Colonic mucosa (tissue), 4 donors: ENCODE measurements around the gene CEP20. TPM values are rescaled to one million over a fixed set of nuclear protein-coding genes. Genes with fewer than 3 reads are reported as not detected.
"Not testable (repeated sequence)": the region's sequence is repeated elsewhere in the genome, so short reads cannot be mapped to it uniquely, and the experiment has no call there.

Source experiments
- DNase-seq: peaks from one replicate; pipeline ENCODE4 v3.0.0-alpha.2; 2020
- H3K27ac ChIP-seq: fragments of 200-600 bp; one replicate; pipeline ENCODE4 v1.8.0; 2021
- H3K27me3 ChIP-seq: fragments of 200-600 bp; one replicate; pipeline ENCODE4 v1.8.0; 2021
- H3K36me3 ChIP-seq: fragments of 200-600 bp; one replicate; pipeline ENCODE4 v1.8.0; 2021
- H3K4me1 ChIP-seq: fragments of 200-600 bp; one replicate; pipeline ENCODE4 v1.8.0; 2021; ENCODE audit warnings: mild to moderate bottlenecking
- H3K4me3 ChIP-seq: fragments of 200-600 bp; one replicate; pipeline ENCODE4 v1.8.0; 2021
- H3K9ac ChIP-seq, 2 donors: one replicate each; pipeline ENCODE4 v1.7.0; 2013; ENCODE audit warnings: control low read depth in 2 of 2, low read depth in 2 of 2, low read length in 2 of 2
- H3K9me3 ChIP-seq: fragments of 200-600 bp; one replicate; pipeline ENCODE4 v1.8.0; 2021
- intact Hi-C: fragments of 100-400 bp; cut with DNase I; formaldehyde crosslinking; loops from one replicate; pipeline ENCODE4 v1.14.1; 2022
- total RNA-seq, 2 donors: library from RNA; stranded (reverse); fragmentation: NEBNext Ultra II Directional in 1 of 2; extraction: Animal tissue kit (Norgen Biotek cat#: 25700) in 1 of 2; gene quantifications; one replicate each; pipeline ENCODE4 v1.2.1, GENCODE V29; 2021
- TF ChIP-seq, protein P1 (sequence below): fragments of 200-600 bp; IDR thresholded peaks from one replicate; pipeline ENCODE4 v1.8.0; 2022; ENCODE audit warnings: antibody characterized with exemption, mild to moderate bottlenecking
- donor health status: healthy.
- donor health status: DM: no; HTN: no; CAD: no.
- donor health status: DM: no; HTN: no; CAD: no.

CEP20 gene
- total RNA-seq, 2 donors from 2014 or later: 23.3 to 31.0 TPM

DNA sequence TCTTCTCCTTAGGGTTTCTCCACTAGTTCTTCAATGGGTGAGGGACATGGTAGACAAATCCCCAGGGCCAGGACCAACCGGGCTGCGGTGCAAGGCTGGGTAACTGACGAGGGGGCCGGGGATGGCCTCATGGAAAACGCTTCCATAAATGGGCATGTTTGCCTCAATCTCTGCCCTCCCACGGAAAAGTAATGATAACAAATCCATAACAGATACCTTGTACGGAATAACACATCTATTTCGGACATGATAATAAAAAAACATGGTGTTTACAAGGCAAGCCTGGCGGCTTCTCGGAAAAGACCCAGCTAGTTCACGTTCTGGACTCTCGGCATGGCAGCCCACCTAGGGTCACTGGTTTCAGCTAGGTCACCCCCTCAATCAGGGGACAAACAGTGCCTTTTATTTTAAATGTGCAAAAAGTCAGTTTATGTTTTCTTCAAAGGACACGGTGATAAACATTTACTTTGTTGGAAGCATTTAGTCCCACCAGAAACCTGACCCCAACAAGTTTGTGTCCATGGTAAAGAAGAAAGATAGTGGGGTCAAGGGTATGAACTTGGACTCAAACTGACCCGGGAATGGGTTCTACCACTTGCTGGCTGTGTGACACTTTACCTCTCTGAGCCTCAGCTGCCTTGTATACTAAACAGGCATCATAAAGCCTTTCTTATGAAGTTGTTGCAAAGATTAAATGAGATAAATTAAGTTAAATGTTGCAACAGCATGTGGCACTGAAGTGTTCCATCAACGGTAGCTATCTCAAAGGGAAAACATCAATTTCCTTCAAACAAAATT, 33.3 kb downstream of the CEP20 start:
- H3K27me3 ChIP-seq: peaks cover 21% of the 10 kb centered on the region
- no peak overlapping the region for H3K9ac ChIP-seq
- peak overlapping the region; percentile 24 for H3K4me3 ChIP-seq
- DNase-seq: no peak
- TF ChIP-seq, protein P1, sequence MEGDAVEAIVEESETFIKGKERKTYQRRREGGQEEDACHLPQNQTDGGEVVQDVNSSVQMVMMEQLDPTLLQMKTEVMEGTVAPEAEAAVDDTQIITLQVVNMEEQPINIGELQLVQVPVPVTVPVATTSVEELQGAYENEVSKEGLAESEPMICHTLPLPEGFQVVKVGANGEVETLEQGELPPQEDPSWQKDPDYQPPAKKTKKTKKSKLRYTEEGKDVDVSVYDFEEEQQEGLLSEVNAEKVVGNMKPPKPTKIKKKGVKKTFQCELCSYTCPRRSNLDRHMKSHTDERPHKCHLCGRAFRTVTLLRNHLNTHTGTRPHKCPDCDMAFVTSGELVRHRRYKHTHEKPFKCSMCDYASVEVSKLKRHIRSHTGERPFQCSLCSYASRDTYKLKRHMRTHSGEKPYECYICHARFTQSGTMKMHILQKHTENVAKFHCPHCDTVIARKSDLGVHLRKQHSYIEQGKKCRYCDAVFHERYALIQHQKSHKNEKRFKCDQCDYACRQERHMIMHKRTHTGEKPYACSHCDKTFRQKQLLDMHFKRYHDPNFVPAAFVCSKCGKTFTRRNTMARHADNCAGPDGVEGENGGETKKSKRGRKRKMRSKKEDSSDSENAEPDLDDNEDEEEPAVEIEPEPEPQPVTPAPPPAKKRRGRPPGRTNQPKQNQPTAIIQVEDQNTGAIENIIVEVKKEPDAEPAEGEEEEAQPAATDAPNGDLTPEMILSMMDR: no peak
- H3K27ac ChIP-seq: peak overlapping the region; percentile 40
- intact Hi-C loops: no loop called here
- no peaks in the 10 kb centered on the region for H3K9me3 ChIP-seq
- no peaks in the 10 kb centered on the region for H3K4me1 ChIP-seq
- no peaks in the 10 kb centered on the region for H3K36me3 ChIP-seq

- H3K9ac ChIP-seq: no peak overlapping the region
- TF ChIP-seq, protein P1: no peak
- H3K4me1 ChIP-seq: no peaks in the 10 kb centered on the region
- DNase-seq: no peak
- peaks cover 21% of the 10 kb centered on the region for H3K27me3 ChIP-seq
- peak overlapping the region; percentile 40 for H3K27ac ChIP-seq
- intact Hi-C loops: no loop called here
- H3K36me3 ChIP-seq: no peaks in the 10 kb centered on the region
- H3K9me3 ChIP-seq: no peaks in the 10 kb centered on the region
- peak overlapping the region; percentile 11 for H3K4me3 ChIP-seq
Observed at GRCh38 chr16:15854061-15854460, 34.3 kb downstream of the CEP20 start.

GRCh38 chr16:15853021-15853420, 35.4 kb downstream of the CEP20 start:
- intact Hi-C loops: no loop called here
- no peaks in the 10 kb centered on the region for H3K9me3 ChIP-seq
- H3K9ac ChIP-seq: no peak overlapping the region
- H3K4me1 ChIP-seq: no peaks in the 10 kb centered on the region
- peak overlapping the region; percentile 11 for H3K4me3 ChIP-seq
- TF ChIP-seq, protein P1: no peak
- H3K36me3 ChIP-seq: no peaks in the 10 kb centered on the region
- peaks cover 16% of the 10 kb centered on the region for H3K27me3 ChIP-seq
- DNase-seq: no peak
- H3K27ac ChIP-seq: no peak overlapping the region

GRCh38 chr16:15850555-15850954, 37.8 kb downstream of the CEP20 start:
- DNase-seq, H3K27ac ChIP-seq, H3K27me3 ChIP-seq, intact Hi-C loops, H3K9me3 ChIP-seq, H3K36me3 ChIP-seq, H3K4me1 ChIP-seq, H3K9ac ChIP-seq, H3K4me3 ChIP-seq: not testable (repeated sequence)

DNA sequence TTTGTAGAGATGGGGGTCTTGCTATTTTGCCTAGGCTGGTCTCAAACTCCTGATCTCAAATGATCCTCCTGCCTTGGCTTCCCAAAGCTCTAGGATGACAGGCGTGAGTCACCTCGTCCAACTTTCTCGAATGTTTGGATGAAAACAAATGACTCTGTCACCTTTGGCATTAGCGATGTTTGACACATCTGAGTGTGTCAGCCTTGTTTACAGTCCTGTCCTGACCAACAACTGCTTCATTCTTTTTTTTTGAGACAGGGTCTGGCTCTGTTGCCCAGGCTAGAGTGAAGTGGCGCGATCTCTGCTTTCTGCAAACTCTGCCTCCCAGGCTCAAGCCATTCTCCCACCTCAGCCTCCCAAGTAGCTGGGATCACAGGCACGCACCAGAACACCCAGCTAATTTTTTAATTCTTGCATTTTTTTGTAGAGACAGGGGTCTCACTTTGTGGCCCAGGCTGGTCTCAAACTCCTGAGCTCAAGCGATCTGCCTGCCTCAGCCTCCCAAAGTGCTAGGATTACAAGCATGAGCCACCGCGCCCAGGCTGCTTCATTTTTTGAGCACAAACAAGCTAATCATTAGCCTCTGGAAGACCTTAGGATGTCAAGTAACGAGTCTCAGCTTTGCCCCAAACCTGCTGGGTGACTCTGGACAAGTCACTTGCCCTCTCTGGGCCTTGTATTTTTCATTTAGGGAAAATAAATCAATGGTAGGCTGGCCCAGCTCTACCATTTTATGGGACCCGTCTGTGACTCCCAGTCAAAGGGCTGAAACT, 39.0 kb downstream of the CEP20 start:
- no peaks in the 10 kb centered on the region for H3K36me3 ChIP-seq
- TF ChIP-seq, protein P1: no peak
- H3K4me3 ChIP-seq: no peak overlapping the region
- intact Hi-C loops: no loop called here
- no peak for DNase-seq
- no peak overlapping the region for H3K27ac ChIP-seq
- no peaks in the 10 kb centered on the region for H3K4me1 ChIP-seq
- H3K9me3 ChIP-seq: no peaks in the 10 kb centered on the region
- no peak overlapping the region for H3K9ac ChIP-seq
- no peaks in the 10 kb centered on the region for H3K27me3 ChIP-seq
